HepG2 (cell line): ENCODE measurements around the gene GUCY2C.

ENCODE experiments used
- CTCF ChIP-seq: sonication (generic); formaldehyde crosslinking; IDR thresholded peaks from 2 replicates; pipeline ENCODE4 v1.5.0; 2020; ENCODE audit warnings: mild to moderate bottlenecking, missing genetic modification reagents, moderate library complexity
- IRF2 ChIP-seq: IDR thresholded peaks from 2 replicates; pipeline ENCODE4 v1.6.1; 2018; ENCODE audit warnings: missing genetic modification reagents, missing compliant biosample characterization
- POLR2AphosphoS5 ChIP-seq: IDR thresholded peaks from 2 replicates; pipeline ENCODE4 v1.6.1; 2012; ENCODE audit warnings: low read depth, low read length
- REPIN1 ChIP-seq: sonication (generic); formaldehyde crosslinking; IDR thresholded peaks from 2 replicates; pipeline ENCODE4 v1.8.0; 2022; ENCODE audit warnings: missing genetic modification reagents, low read depth, mild to moderate bottlenecking, borderline replicate concordance
- TBP ChIP-seq: sonication (generic); formaldehyde crosslinking; IDR thresholded peaks from 2 replicates; pipeline ENCODE4 v1.5.0; 2020; ENCODE audit warnings: missing genetic modification reagents
- ZBTB10 ChIP-seq: sonication (generic); formaldehyde crosslinking; IDR thresholded peaks from 2 replicates; pipeline ENCODE4 v1.4.0; 2020; ENCODE audit warnings: missing genetic modification reagents, borderline replicate concordance
- ZNF792 ChIP-seq: IDR thresholded peaks from 2 replicates; pipeline ENCODE4 v1.6.1; 2016
- ZNF839 ChIP-seq: sonication (generic); formaldehyde crosslinking; IDR thresholded peaks from 2 replicates; pipeline ENCODE4 v1.4.0; 2020; ENCODE audit warnings: missing genetic modification reagents, mild to moderate bottlenecking, borderline replicate concordance
- TF ChIP-seq, protein P1 (sequence below), 2 experiments: sonication (generic) in 1 of 2; formaldehyde crosslinking in 1 of 2; IDR thresholded peaks; 2 replicates each; pipeline versions ENCODE4 v1.5.1 to v1.6.1; 2011 to 2020; ENCODE audit warnings: borderline replicate concordance in 1 of 2, low read depth in 1 of 2, low read length in 1 of 2, mild to moderate bottlenecking in 1 of 2, missing genetic modification reagents in 1 of 2, moderate library complexity in 1 of 2

GRCh38 chr12:14689996-14690395 is 6.4 kb downstream of the GUCY2C start:
- TF ChIP-seq, protein P1, sequence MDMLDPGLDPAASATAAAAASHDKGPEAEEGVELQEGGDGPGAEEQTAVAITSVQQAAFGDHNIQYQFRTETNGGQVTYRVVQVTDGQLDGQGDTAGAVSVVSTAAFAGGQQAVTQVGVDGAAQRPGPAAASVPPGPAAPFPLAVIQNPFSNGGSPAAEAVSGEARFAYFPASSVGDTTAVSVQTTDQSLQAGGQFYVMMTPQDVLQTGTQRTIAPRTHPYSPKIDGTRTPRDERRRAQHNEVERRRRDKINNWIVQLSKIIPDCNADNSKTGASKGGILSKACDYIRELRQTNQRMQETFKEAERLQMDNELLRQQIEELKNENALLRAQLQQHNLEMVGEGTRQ (IDR thresholded peaks at IDR 0.05; ENCODE audit: low read depth, low read length): no peak
- TF ChIP-seq, protein P1 (CRISPR knock-in tag; IDR thresholded peaks at IDR 0.05; ENCODE audit: borderline replicate concordance): no peak
- TF ChIP-seq ZNF792 (CRISPR knock-in tag): no peak
- TF ChIP-seq ZNF839: no peak
- no peak for TF ChIP-seq TBP (CRISPR knock-in tag)
- no peak for TF ChIP-seq CTCF
- no peak for TF ChIP-seq IRF2 (CRISPR knock-in tag)
- TF ChIP-seq ZBTB10 (CRISPR knock-in tag): no peak
- no peak for TF ChIP-seq REPIN1
- TF ChIP-seq POLR2AphosphoS5: no peak
